T-helper 9 cell (primary cell): ENCODE results near the gene SERF1B.
"Not testable (repeated sequence)": the region's sequence is repeated elsewhere in the genome, so short reads cannot be mapped to it uniquely, and the experiment has no call there.

Experiments
- DNase-seq: peaks from one replicate; pipeline ENCODE4 v3.0.0-alpha.2; 2020
- total RNA-seq, 2 donors: gene quantifications; one replicate each; lab custom pipeline; 2026; lab: John Stamatoyannopoulos, UW

The SERF1B gene
- total RNA-seq, result 0.72 to 0.98 reads per million in 2 donors

GRCh38 chr5:70025106-70025844 is at the start of gene SERF1B:
SERF1B (plus strand) TSS chr5:70025251; CDS start chr5:70025452, 201 bp downstream.
- DNase-seq, result not testable (repeated sequence)

- DNase-seq, result not testable (repeated sequence)
These were observed 33.3 kb upstream of the SERF1B start for GRCh38 chr5:69991713-69992112.

- not testable (repeated sequence) for DNase-seq
These were observed 29.5 kb upstream of the SERF1B start for GRCh38 chr5:69995535-69995934.

GRCh38 chr5:70020660-70021059 is 4.4 kb upstream of the SERF1B start:
- DNase-seq, result not testable (repeated sequence)

GRCh38 chr5:70025845-70026145 is 744 bp downstream of the SERF1B start:
- DNase-seq, result not testable (repeated sequence)

GRCh38 chr5:70031204-70031603 is 6.2 kb downstream of the SERF1B start:
- DNase-seq, result not testable (repeated sequence)

- DNase-seq, result not testable (repeated sequence)
These were observed 16.4 kb downstream of the SERF1B start for GRCh38 chr5:70041411-70041810.

GRCh38 chr5:70049790-70050142 is 24.7 kb downstream of the SERF1B start:
- DNase-seq, result not testable (repeated sequence)

- not testable (repeated sequence) for DNase-seq
These were observed 31.4 kb downstream of the SERF1B start for GRCh38 chr5:70056289-70056942.

- DNase-seq, result not testable (repeated sequence)
These were observed 32.1 kb downstream of the SERF1B start for GRCh38 chr5:70057140-70057539.

GRCh38 chr5:70077632-70078031 is 52.6 kb downstream of the SERF1B start:
- DNase-seq, result not testable (repeated sequence)

GRCh38 chr5:70088907-70089464 is 63.9 kb downstream of the SERF1B start:
- not testable (repeated sequence) for DNase-seq

- DNase-seq, result not testable (repeated sequence)
These were observed 66.7 kb downstream of the SERF1B start for GRCh38 chr5:70091776-70092175.
